Measurements from ENCODE around the gene XRN2.
"Not testable (repeated sequence)": the region's sequence is repeated elsewhere in the genome, so short reads cannot be mapped to it uniquely, and the experiment has no call there.

Gene XRN2

DNA sequence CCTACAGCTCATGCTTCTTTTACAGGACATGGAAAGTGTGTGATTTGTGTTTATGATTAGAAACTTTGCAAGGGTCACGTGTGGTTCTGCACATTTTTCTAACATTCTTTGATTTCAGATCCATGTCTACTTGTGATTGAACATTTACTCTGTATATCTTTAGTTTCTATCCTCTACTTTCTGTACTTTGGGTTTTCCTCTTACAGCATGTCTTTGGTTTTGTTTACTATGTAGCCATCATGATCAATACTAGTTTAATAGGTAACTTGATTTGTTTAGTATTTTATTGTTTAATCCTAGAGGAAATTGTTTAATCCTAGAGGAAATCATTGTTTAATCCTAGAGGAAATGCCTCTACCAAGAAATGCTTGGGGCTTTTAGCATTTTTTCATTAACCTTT lies 41.8 kb downstream of the XRN2 start:
- DNase-seq (ENCODE audit: low read depth in 2 of 2) = no peak

- DNase-seq (ENCODE audit: low read depth in 2 of 2) = peak; percentile 25 to 31
These were observed 49.6 kb downstream of the XRN2 start for GRCh38 chr20:21352703-21353102.

DNA sequence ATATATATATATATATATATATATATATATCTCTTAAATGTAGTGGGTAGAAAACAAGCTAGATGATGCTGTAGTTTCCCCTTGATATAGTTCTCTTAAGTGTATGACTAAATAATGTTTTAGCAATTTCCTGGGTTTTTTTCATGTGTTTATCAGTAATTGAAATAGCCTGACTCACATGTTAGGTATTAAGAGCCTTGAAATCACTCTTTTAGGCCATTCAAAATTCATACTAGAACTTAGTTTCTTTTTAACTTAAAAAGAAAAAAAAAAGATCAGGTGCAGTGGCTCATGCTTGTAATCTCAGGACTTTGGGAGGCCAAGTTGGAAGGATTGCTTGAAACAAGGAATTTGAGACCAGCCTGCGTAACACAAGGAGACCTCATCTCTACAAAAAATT lies 50.1 kb downstream of the XRN2 start:
- no peak for DNase-seq (ENCODE audit: low read depth in 2 of 2)

- no peak for DNase-seq (ENCODE audit: low read depth in 2 of 2)
These were observed 52.9 kb downstream of the XRN2 start for GRCh38 chr20:21355981-21356380.

DNA sequence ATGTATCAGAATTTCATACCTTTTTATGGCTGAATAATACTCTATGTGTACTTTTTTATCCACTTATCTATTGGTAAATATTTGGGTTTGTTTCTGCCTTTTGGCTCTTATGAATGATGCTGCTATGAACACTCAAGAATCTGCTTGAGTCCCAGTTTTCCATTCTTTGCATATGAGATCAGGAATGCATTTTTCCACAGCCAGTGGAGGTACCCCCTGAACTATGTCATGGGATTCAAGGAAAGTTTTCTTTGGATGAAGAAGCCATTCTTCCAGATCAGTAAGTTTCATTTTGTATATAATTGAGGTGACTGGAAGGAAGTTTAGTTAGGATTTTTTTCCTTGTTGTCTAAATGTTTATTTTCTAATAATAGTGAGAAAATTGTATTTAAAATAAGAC lies 53.3 kb downstream of the XRN2 start:
- DNase-seq (ENCODE audit: low read depth in 2 of 2) = no peak

- no peak for DNase-seq (ENCODE audit: low read depth in 2 of 2)
These were observed 54.7 kb downstream of the XRN2 start for GRCh38 chr20:21357844-21358243.

DNA sequence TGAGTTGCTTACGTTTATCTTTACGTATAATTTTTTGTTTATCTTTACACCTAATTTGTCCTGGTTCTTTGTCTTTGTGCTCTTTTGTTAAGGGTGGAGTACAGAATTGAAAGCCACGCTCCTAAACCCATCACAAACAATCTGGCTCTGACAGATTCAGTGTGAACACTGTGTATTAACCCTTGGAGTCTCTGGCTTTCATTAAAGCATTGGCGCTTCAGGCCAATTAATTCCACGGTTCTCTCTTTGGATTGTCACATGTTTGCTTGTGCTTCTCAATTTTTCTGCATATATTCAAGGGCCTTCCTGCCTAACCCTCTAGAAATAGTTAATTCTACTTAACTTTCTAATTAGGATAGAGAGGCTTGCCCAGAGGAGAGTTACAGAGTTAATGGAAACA lies 55.6 kb downstream of the XRN2 start:
- DNase-seq (ENCODE audit: low read depth in 2 of 2) = no peak

GRCh38 chr20:21360705-21361104 lies 57.6 kb downstream of the XRN2 start:
- DNase-seq (ENCODE audit: low read depth in 2 of 2) = peak in 1 of 2 experiments; percentile 3

- no peak for DNase-seq (ENCODE audit: low read depth in 2 of 2)
These were observed 58.1 kb downstream of the XRN2 start for GRCh38 chr20:21361266-21361665.

GRCh38 chr20:21364413-21364812 lies 61.3 kb downstream of the XRN2 start:
- no peak for DNase-seq (ENCODE audit: low read depth in 2 of 2)

- DNase-seq (ENCODE audit: low read depth in 2 of 2) = no peak
These were observed 62.6 kb downstream of the XRN2 start for GRCh38 chr20:21365771-21366170.

DNA sequence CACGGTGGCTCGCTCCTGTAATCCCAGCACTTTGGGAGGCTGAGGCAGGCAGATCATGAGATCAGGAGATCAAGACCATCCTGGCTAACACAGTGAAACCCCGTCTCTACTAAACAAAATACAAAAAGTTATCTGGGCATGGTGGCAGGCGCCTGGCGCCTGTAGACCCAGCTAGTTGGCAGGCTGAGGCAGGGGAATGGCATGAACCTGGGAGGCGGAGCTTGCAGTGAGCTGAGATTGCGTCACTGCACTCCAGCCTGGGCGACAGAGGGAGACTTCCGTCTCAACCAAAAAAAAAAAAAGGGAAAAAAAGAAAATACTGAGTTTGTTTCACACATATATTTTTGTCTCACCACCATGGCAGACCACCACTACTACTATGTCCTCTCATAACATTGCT lies 63.1 kb downstream of the XRN2 start:
- not testable (repeated sequence) for DNase-seq (ENCODE audit: low read depth in 2 of 2)

DNA sequence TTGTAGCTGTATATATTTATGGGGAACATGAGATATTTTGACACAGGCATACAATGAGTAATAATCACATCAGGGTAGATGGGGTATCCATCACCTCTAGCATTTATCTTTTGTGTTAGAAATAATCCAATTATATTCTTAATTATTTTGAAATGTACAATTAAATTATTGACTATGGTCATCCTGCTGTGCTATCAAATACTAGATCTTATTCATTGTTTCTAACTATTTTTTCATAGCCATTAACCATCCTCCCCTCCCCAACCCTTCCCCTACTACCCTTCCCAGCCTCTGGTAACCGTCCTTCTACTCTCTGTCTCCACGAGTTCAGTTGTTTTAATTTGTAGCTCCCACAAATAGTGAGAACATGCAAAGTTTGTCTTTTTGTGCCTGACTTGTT lies 65.7 kb downstream of the XRN2 start:
- no peak for DNase-seq (ENCODE audit: low read depth in 2 of 2)

DNA sequence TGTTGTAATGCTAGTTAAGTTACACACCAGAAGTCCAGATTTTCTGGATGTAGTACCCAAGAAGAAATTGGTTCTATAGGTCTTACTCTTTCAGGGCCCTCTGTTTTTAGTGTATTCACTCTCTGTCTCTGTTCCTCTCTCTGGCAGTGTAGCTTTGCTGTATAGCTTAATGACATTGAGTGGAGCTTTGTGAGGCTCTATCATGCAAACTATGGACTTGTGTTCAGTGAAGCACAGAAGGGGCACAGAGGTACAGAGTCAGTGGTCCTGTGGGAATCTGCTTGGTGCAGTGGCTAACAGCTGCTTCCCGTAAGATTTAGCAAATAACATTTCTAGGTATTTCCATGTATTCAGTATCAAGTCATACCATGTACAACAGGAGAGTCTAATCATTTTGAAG lies 68.1 kb downstream of the XRN2 start:
- DNase-seq (ENCODE audit: low read depth in 2 of 2) = no peak

- no peak for DNase-seq (ENCODE audit: low read depth in 2 of 2)
These were observed 68.9 kb downstream of the XRN2 start for GRCh38 chr20:21372016-21372415.

GRCh38 chr20:21373436-21373835 lies 70.3 kb downstream of the XRN2 start:
- no peak for DNase-seq (ENCODE audit: low read depth in 2 of 2)

GRCh38 chr20:21376626-21377025 lies 73.5 kb downstream of the XRN2 start:
- DNase-seq (ENCODE audit: low read depth in 2 of 2) = no peak

- no peak for DNase-seq (ENCODE audit: low read depth in 2 of 2)
These were observed 74.6 kb downstream of the XRN2 start for GRCh38 chr20:21377701-21378100.

DNA sequence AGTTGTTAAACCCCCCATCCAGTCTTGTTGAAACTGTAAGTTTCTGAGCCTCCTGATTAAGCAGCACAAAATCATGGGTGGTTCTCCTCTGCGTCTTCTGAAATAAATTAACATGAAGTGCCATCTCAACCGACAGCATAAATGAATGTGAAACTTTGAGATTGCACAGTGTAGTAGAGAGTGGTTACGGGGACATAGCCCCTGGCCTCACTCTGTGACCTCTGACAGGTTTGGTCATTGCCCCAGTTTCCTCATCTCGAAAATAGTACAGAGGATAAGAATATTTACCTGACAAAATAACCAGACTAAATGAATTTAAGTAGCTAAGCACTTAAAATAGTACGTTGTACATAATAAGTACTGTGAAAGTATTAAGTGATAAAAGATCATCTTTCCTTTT lies 75.1 kb downstream of the XRN2 start:
- no peak for DNase-seq (ENCODE audit: low read depth in 2 of 2)

GRCh38 chr20:21380711-21381110 lies 77.6 kb downstream of the XRN2 start:
- no peak for DNase-seq (ENCODE audit: low read depth in 2 of 2)

GRCh38 chr20:21381619-21382018 lies 78.5 kb downstream of the XRN2 start:
- DNase-seq (ENCODE audit: low read depth in 2 of 2) = no peak

GRCh38 chr20:21384308-21384892 lies 81.3 kb downstream of the XRN2 start:
- no peak for DNase-seq (ENCODE audit: low read depth in 2 of 2)

GRCh38 chr20:21386111-21386510 lies 83.0 kb downstream of the XRN2 start:
- no peak for DNase-seq (ENCODE audit: low read depth in 2 of 2)

- DNase-seq (ENCODE audit: low read depth in 2 of 2) = no peak
These were observed 84.4 kb downstream of the XRN2 start for GRCh38 chr20:21387528-21387927.

- no peak for DNase-seq (ENCODE audit: low read depth in 2 of 2)
These were observed 85.4 kb downstream of the XRN2 start for GRCh38 chr20:21388566-21388965.

All from fibroblast of skin of left quadriceps (primary cell).